HFFc6 (cell line): ENCODE results near the gene VWA3B. TPM values are rescaled to one million over a fixed set of nuclear protein-coding genes. Genes with fewer than 3 reads are reported as not detected.

Source experiments
- DNase-seq: peaks from one replicate; pipeline ENCODE4 v3.0.0-alpha.2; 2018
- H3K27ac Mint-ChIP-seq: 2 replicates; pipeline ENCODE4 v1.8.0; 2020; ENCODE audit warnings: mild to moderate bottlenecking, mixed read lengths
- H3K27me3 Mint-ChIP-seq: 2 replicates; pipeline ENCODE4 v1.8.0; 2021; ENCODE audit warnings: mild to moderate bottlenecking, moderate library complexity, mixed read lengths; ENCODE audit not compliant: insufficient read depth
- H3K36me3 Mint-ChIP-seq: 2 replicates; pipeline ENCODE4 v1.8.0; 2021; ENCODE audit warnings: low read depth, mixed read lengths
- H3K4me1 Mint-ChIP-seq: 2 replicates; pipeline ENCODE4 v1.8.0; 2020; ENCODE audit warnings: low read depth, mixed read lengths
- H3K4me3 Mint-ChIP-seq: 2 replicates; pipeline ENCODE4 v1.8.0; 2020; ENCODE audit warnings: mild to moderate bottlenecking, moderate library complexity, mixed read lengths
- H3K9me3 Mint-ChIP-seq: 2 replicates; pipeline ENCODE4 v1.8.0; 2020; ENCODE audit warnings: mild to moderate bottlenecking, mixed read lengths
- CTCF ChIP-seq: fragments of 200-600 bp; sonication (generic); IDR thresholded peaks from 2 replicates; pipeline ENCODE4 v1.5.0; 2021; ENCODE audit warnings: antibody characterized with exemption, mild to moderate bottlenecking
- total RNA-seq, 6 experiments: library from RNA; stranded (reverse); fragmentation: NEBNext Ultra II Directional; extraction: Animal tissue kit (Norgen Biotek cat#: 25700); gene quantifications; 2 replicates in 1 of 6; 3 replicates in 5 of 6; pipeline ENCODE4 v1.2.3, GENCODE V29; 2021

The VWA3B gene
- total RNA-seq, 6 experiments from 2014 or later: not detected

- peaks cover 33% of the 10 kb centered on the region for H3K27me3 Mint-ChIP-seq
- H3K27ac Mint-ChIP-seq: no peak overlapping the region
- H3K4me1 Mint-ChIP-seq: no peaks in the 10 kb centered on the region
- no peaks in the 10 kb centered on the region for H3K9me3 Mint-ChIP-seq
- TF ChIP-seq CTCF: no peak
- H3K4me3 Mint-ChIP-seq: no peak overlapping the region
- H3K36me3 Mint-ChIP-seq: no peaks in the 10 kb centered on the region
- DNase-seq: no peak
Observed at GRCh38 chr2:98180456-98180855, 93.5 kb downstream of the VWA3B start.

DNA sequence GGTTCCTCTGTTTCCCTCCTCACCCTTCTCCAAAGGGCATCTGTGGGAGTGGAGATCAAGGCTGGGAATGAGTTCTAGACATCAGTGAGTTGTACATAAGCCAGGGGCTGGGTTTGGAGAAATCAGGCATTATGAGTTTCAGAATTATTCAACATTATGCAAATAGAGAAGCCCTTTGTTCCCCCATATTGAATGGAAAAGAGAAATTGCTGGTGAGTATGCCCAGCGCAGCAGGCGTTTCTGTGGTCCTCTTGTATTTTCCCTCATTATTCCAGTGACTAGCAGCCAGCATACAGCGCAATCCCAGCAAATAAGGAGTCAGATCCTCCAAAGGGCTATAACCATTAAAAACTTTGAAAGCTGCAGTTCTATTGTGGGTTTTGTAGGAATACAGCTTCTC is 94.4 kb downstream of the VWA3B start:
- no peak for DNase-seq
- Mint-ChIP-seq H3K4me3 (no peak overlapping the region), H3K36me3 (no peaks in the 10 kb centered on the region), H3K27ac (no peak overlapping the region), H3K4me1 (no peaks in the 10 kb centered on the region), H3K27me3 (peaks cover 27% of the 10 kb centered on the region), H3K9me3 (no peaks in the 10 kb centered on the region)
- no peak for TF ChIP-seq CTCF

DNA sequence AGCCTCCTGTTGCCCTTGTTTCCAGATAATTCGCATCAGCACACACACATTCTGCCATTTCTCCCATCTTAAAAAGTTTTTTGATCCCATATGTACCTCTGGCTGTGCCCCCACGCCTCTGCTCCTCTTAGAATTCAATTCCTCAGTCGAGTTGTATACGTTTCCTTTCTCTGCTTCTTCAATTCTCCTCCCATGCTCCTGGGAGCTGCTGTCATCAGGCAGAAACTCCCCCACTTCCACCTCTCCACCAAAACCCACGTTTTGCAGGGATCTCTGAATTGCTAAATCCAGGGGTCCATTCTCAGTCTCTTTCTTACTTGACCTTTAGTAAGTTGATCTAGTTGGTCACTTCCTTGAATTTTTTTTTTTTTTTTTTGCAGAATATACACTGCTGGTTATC is 98.8 kb downstream of the VWA3B start:
- Mint-ChIP-seq H3K9me3 (no peaks in the 10 kb centered on the region), H3K4me1 (no peaks in the 10 kb centered on the region), H3K36me3 (no peaks in the 10 kb centered on the region), H3K27ac (no peak overlapping the region), H3K27me3 (peaks cover 11% of the 10 kb centered on the region), H3K4me3 (no peak overlapping the region)
- TF ChIP-seq CTCF: no peak
- no peak for DNase-seq

DNA sequence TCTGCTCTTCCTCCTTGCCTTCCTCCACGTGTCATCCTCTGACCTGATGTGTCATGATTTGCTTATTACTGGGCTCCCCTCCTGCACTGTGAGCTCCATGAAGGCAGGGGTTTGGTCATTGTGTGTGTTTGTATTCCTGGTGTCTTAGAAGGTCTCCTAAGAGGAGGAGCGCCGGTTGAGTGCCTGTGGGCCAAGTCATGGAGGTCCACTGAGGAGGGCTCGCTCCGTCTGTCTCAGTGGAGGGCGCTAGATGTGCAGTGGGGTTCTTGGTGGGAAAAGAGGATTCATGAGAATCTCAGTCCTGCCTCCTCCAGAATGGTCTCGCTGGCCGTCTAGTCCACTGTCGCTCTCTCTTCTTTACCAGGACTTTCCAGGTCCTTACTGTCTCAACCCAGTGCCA is 100.2 kb downstream of the VWA3B start:
- no peak for DNase-seq
- Mint-ChIP-seq H3K9me3 (no peaks in the 10 kb centered on the region), H3K4me1 (no peaks in the 10 kb centered on the region), H3K4me3 (no peak overlapping the region), H3K27ac (no peak overlapping the region), H3K27me3 (peaks cover 1% of the 10 kb centered on the region; the same call in 1 of the 2 replicates), H3K36me3 (no peaks in the 10 kb centered on the region)
- TF ChIP-seq CTCF: no peak

DNA sequence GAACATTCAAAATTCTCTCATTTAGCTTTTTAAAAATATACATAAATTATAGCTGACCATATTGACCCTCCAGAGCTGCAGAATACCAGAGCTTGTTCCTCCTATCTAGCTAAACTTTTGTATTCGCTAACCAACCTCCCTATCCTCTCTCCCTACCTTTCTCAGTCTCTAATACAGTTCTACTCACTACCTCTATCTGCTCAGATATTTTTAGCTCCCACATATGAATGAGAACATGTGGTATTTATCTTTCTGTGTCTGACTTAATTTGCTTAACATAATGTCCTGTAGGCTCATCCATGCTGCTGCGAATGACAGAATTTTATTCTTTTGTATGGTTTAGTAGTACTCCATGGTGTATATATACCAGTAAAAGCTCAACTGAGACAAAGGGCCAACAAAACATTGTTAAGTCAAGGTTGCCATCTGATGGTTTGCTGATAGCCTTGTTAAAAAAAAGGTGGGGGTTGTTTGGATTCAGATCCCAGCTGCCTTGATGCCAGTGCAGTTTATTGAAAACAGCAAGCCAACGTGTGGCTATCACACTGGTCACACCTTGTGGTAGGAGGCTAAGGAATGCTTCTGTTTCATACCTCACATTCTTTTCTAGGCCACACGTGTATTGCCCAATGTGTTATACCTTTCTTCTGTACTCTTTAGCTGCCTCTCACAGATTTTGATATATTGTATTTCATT is 101.5 kb downstream of the VWA3B start:
- Mint-ChIP-seq H3K36me3 (no peaks in the 10 kb centered on the region), H3K27ac (no peak overlapping the region), H3K4me3 (no peak overlapping the region), H3K27me3 (peaks cover 7% of the 10 kb centered on the region), H3K9me3 (no peaks in the 10 kb centered on the region), H3K4me1 (no peaks in the 10 kb centered on the region)
- no peak for DNase-seq
- no peak for TF ChIP-seq CTCF
